ENCODE measurements around the gene KDM6B. TPM values are rescaled to one million over a fixed set of nuclear protein-coding genes. Genes with fewer than 3 reads are reported as not detected.

The KDM6B gene
- total and polyA plus RNA-seq, 2 experiments from 2014 or later, result 9.7 to 20.8 TPM

GRCh38 chr17:7832431-7832830 lies 1.6 kb upstream of the KDM6B start:
- no peak overlapping the region for H3K27ac ChIP-seq

GRCh38 chr17:7833011-7833794 lies 814 bp upstream of the KDM6B start:
- DNase-seq (ENCODE audit: low read depth in 1 of 2, low spot score in 1 of 2), result no peak
- H3K27me3 ChIP-seq, result no peaks in the 10 kb centered on the region
- H3K4me3 ChIP-seq, result peak overlapping the region; percentile 84
- no peak overlapping the region for H3K27ac ChIP-seq
- no peak for TF ChIP-seq CTCF (IDR thresholded peaks at IDR 0.05; ENCODE audit: low read depth, low read length)
- H3K9me3 ChIP-seq (ENCODE audit: low read depth), result no peaks in the 10 kb centered on the region
- peaks cover 8% of the 10 kb centered on the region for H3K4me1 ChIP-seq (ENCODE audit: low read depth)
- H3K36me3 ChIP-seq, result no peaks in the 10 kb centered on the region

More at GRCh38 chr17:7832431-7832830, 1.6 kb upstream of the KDM6B start:
- Histone ChIP-seq H3K36me3 (no peaks in the 10 kb centered on the region), H3K27me3 (no peaks in the 10 kb centered on the region), H3K4me3 (no peak overlapping the region), H3K4me1 (ENCODE audit: low read depth) (peaks cover 5% of the 10 kb centered on the region), H3K9me3 (ENCODE audit: low read depth) (no peaks in the 10 kb centered on the region)
- TF ChIP-seq CTCF (IDR thresholded peaks at IDR 0.05; ENCODE audit: low read depth, low read length), result no peak
- no peak for DNase-seq (ENCODE audit: low read depth in 1 of 2, low spot score in 1 of 2)

- DNase-seq (ENCODE audit: low read depth in 1 of 2, low spot score in 1 of 2), result no peak
- H3K9me3 ChIP-seq (ENCODE audit: low read depth), result no peaks in the 10 kb centered on the region
- H3K27me3 ChIP-seq, result no peaks in the 10 kb centered on the region
- peaks cover 15% of the 10 kb centered on the region for H3K4me1 ChIP-seq (ENCODE audit: low read depth)
- H3K4me3 ChIP-seq, result peak overlapping the region; percentile 84
- H3K27ac ChIP-seq, result peak overlapping the region; percentile 69
- no peaks in the 10 kb centered on the region for H3K36me3 ChIP-seq
- TF ChIP-seq CTCF (IDR thresholded peaks at IDR 0.05; ENCODE audit: low read depth, low read length), result no peak
Observed at GRCh38 chr17:7834542-7834956, 532 bp downstream of the KDM6B start.

GRCh38 chr17:7834957-7835813 lies 1.2 kb downstream of the KDM6B start:
- H3K4me3 ChIP-seq, result peak overlapping the region; percentile 84
- peak; percentile 98 to 100 for DNase-seq (ENCODE audit: low read depth in 1 of 2, low spot score in 1 of 2)
- H3K27me3 ChIP-seq, result no peaks in the 10 kb centered on the region
- H3K36me3 ChIP-seq, result no peaks in the 10 kb centered on the region
- no peaks in the 10 kb centered on the region for H3K9me3 ChIP-seq (ENCODE audit: low read depth)
- peak; percentile 85 for TF ChIP-seq CTCF (IDR thresholded peaks at IDR 0.05; ENCODE audit: low read depth, low read length)
- peak overlapping the region; percentile 87 for H3K27ac ChIP-seq
- H3K4me1 ChIP-seq (ENCODE audit: low read depth), result peaks cover 16% of the 10 kb centered on the region

GRCh38 chr17:7835814-7836595 lies 2.0 kb downstream of the KDM6B start:
- Histone ChIP-seq H3K4me3 (peak overlapping the region; percentile 84), H3K9me3 (ENCODE audit: low read depth) (no peaks in the 10 kb centered on the region), H3K4me1 (ENCODE audit: low read depth) (peaks cover 24% of the 10 kb centered on the region), H3K36me3 (no peaks in the 10 kb centered on the region), H3K27ac (peak overlapping the region; percentile 87), H3K27me3 (no peaks in the 10 kb centered on the region)
- TF ChIP-seq CTCF (IDR thresholded peaks at IDR 0.05; ENCODE audit: low read depth, low read length), result no peak
- no peak for DNase-seq (ENCODE audit: low read depth in 1 of 2, low spot score in 1 of 2)

All from cardiac muscle cell (in vitro differentiated cells and primary cell).